ENCODE data around the gene RNF181. TPM values are rescaled to one million over a fixed set of nuclear protein-coding genes. Genes with fewer than 3 reads are reported as not detected.

Gene RNF181
- total and polyA plus RNA-seq, 2 of the 13 experiments (the other 11 are each of a cell fraction or from before 2014, with no cell fraction given) = 224 to 578 TPM

DNA sequence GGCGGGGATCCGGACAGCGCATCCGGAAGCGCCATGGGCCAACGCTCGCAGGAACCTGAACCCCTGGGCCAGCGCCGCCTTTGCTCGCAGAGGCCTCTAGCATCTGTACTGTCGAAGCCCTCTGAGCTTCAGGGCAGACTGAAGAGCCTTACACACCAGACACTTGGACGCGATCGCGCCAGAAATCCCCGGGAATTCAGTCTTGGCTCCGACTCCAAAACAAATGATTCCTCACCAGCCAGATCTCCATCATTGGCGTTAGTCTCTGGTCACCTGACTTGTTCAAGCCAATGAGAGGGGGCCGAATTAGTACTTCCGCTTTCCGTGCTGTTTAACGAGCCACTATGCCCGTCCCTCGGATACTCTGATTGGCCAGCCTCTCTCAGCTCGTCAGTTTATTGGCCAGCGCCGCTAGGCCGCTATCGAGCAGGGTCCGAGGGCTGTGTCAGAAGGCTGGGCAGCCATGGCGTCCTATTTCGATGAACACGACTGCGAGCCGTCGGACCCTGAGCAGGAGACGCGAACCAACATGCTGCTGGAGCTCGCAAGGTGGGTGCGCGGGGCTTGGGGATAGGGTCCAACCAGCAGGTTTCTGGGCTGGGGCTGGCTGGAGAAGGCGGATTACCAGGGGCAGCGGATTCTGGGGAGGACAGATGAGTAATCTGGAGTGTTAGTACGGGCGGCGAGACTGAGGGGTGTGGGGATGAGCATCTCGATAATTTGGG is at the start of gene RNF181 (continued):
- TF ChIP-seq, protein P1, sequence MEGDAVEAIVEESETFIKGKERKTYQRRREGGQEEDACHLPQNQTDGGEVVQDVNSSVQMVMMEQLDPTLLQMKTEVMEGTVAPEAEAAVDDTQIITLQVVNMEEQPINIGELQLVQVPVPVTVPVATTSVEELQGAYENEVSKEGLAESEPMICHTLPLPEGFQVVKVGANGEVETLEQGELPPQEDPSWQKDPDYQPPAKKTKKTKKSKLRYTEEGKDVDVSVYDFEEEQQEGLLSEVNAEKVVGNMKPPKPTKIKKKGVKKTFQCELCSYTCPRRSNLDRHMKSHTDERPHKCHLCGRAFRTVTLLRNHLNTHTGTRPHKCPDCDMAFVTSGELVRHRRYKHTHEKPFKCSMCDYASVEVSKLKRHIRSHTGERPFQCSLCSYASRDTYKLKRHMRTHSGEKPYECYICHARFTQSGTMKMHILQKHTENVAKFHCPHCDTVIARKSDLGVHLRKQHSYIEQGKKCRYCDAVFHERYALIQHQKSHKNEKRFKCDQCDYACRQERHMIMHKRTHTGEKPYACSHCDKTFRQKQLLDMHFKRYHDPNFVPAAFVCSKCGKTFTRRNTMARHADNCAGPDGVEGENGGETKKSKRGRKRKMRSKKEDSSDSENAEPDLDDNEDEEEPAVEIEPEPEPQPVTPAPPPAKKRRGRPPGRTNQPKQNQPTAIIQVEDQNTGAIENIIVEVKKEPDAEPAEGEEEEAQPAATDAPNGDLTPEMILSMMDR (CRISPR knock-in tag; IDR thresholded peaks at IDR 0.05) = no peak
- TF ChIP-seq LCORL (IDR thresholded peaks at IDR 0.05) (no peak), LCORL (CRISPR knock-in tag; IDR thresholded peaks at IDR 0.05) (peak; percentile 71), ZNF652 (CRISPR knock-in tag; IDR thresholded peaks at IDR 0.05; ENCODE audit: borderline replicate concordance, low read depth) (no peak), ZNF749 (CRISPR knock-in tag; IDR thresholded peaks at IDR 0.05; ENCODE audit: borderline replicate concordance) (no peak), MAFF (IDR thresholded peaks at IDR 0.05; ENCODE audit: low read depth, low read length) (no peak), ZNF468 (CRISPR knock-in tag; IDR thresholded peaks at IDR 0.05) (0 out of 2 replicates have a peak, but pooled peaks have one; percentile 61), KLF15 (CRISPR knock-in tag; IDR thresholded peaks at IDR 0.05; ENCODE audit: borderline replicate concordance) (peak; percentile 86; the same call in 1 of the 2 replicates), NFYB (CRISPR knock-in tag; IDR thresholded peaks at IDR 0.05) (peak; percentile 99), ZNF816 (CRISPR knock-in tag; IDR thresholded peaks at IDR 0.05; ENCODE audit: borderline replicate concordance) (peak; percentile 67; the same call in 1 of the 2 replicates), STAT5B (CRISPR knock-in tag; IDR thresholded peaks at IDR 0.05) (peak; percentile 41; the same call in 1 of the 2 replicates), ZNF577 (CRISPR knock-in tag; IDR thresholded peaks at IDR 0.05; ENCODE audit: borderline replicate concordance, low read depth) (no peak), ZNF431 (CRISPR knock-in tag; IDR thresholded peaks at IDR 0.05; ENCODE audit: borderline replicate concordance, low read depth) (peak; percentile 87), MED1 (CRISPR knock-in tag; IDR thresholded peaks at IDR 0.05) (peak; percentile 76), MYNN (CRISPR knock-in tag; IDR thresholded peaks at IDR 0.05; ENCODE audit: low read depth) (no peak), CHD4 (IDR thresholded peaks at IDR 0.05; ENCODE audit: borderline replicate concordance, low read length) (no peak), MIER2 (CRISPR knock-in tag; IDR thresholded peaks at IDR 0.05) (no peak)
- TF ChIP-seq, protein P2, sequence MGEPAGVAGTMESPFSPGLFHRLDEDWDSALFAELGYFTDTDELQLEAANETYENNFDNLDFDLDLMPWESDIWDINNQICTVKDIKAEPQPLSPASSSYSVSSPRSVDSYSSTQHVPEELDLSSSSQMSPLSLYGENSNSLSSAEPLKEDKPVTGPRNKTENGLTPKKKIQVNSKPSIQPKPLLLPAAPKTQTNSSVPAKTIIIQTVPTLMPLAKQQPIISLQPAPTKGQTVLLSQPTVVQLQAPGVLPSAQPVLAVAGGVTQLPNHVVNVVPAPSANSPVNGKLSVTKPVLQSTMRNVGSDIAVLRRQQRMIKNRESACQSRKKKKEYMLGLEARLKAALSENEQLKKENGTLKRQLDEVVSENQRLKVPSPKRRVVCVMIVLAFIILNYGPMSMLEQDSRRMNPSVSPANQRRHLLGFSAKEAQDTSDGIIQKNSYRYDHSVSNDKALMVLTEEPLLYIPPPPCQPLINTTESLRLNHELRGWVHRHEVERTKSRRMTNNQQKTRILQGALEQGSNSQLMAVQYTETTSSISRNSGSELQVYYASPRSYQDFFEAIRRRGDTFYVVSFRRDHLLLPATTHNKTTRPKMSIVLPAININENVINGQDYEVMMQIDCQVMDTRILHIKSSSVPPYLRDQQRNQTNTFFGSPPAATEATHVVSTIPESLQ (CRISPR knock-in tag; conservative IDR thresholded peaks at IDR 0.05) = 0 out of 2 replicates have a peak, but pooled peaks have one; percentile 53
- TF ChIP-seq, protein P3, sequence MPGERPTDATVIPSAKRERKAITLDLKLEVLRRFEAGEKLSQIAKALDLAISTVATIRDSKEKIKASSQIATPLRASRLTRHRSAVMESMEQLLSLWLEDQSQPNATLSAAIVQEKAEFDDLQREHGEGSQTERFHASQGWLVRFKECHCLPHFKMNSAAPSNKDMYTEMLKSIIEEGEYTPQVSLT (CRISPR knock-in tag; IDR thresholded peaks at IDR 0.05; ENCODE audit: borderline replicate concordance, low read depth) = no peak
- TF ChIP-seq, protein P4, sequence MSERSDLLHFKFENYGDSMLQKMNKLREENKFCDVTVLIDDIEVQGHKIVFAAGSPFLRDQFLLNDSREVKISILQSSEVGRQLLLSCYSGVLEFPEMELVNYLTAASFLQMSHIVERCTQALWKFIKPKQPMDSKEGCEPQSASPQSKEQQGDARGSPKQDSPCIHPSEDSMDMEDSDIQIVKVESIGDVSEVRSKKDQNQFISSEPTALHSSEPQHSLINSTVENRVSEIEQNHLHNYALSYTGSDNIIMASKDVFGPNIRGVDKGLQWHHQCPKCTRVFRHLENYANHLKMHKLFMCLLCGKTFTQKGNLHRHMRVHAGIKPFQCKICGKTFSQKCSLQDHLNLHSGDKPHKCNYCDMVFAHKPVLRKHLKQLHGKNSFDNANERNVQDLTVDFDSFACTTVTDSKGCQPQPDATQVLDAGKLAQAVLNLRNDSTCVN (CRISPR knock-in tag; IDR thresholded peaks at IDR 0.05; ENCODE audit: borderline replicate concordance) = no peak
